ENCODE results near the gene EHD3.
A peak's percentile ranks its signal among the peaks of the same experiment; 100 is the strongest.

The EHD3 gene

GRCh38 chr2:31249009-31249690, 15.2 kb downstream of the EHD3 start:
- no peak for TF ChIP-seq TAF1 (IDR thresholded peaks at IDR 0.05; ENCODE audit: borderline replicate concordance, low read depth, low read length)
- no peak for TF ChIP-seq POLR2A (IDR thresholded peaks at IDR 0.05; ENCODE audit: low read depth, low read length)
- TF ChIP-seq POLR2AphosphoS5 (IDR thresholded peaks at IDR 0.05; ENCODE audit: low read depth, low read length): no peak
- DNase-seq (ENCODE audit: insufficient read length): no peak
- FAIRE-seq: no peak

GRCh38 chr2:31251018-31251417, 17.1 kb downstream of the EHD3 start:
- FAIRE-seq: no peak

GRCh38 chr2:31251851-31252250, 17.9 kb downstream of the EHD3 start:
- no peak for DNase-seq (ENCODE audit: insufficient read length)
- peak; percentile 70 for FAIRE-seq
- TF ChIP-seq TAF1 (IDR thresholded peaks at IDR 0.05; ENCODE audit: borderline replicate concordance, low read depth, low read length) (no peak), POLR2A (IDR thresholded peaks at IDR 0.05; ENCODE audit: low read depth, low read length) (no peak), POLR2AphosphoS5 (IDR thresholded peaks at IDR 0.05; ENCODE audit: low read depth, low read length) (no peak)

More at GRCh38 chr2:31251018-31251417, 17.1 kb downstream of the EHD3 start:
- TF ChIP-seq POLR2A (IDR thresholded peaks at IDR 0.05; ENCODE audit: low read depth, low read length) (no peak), TAF1 (IDR thresholded peaks at IDR 0.05; ENCODE audit: borderline replicate concordance, low read depth, low read length) (no peak), POLR2AphosphoS5 (IDR thresholded peaks at IDR 0.05; ENCODE audit: low read depth, low read length) (no peak)
- DNase-seq (ENCODE audit: insufficient read length): no peak

GRCh38 chr2:31253356-31254131, 19.6 kb downstream of the EHD3 start:
- FAIRE-seq (peak; percentile 21), DNase-seq (ENCODE audit: insufficient read length) (no peak)
- TF ChIP-seq POLR2A (IDR thresholded peaks at IDR 0.05; ENCODE audit: low read depth, low read length) (no peak), POLR2AphosphoS5 (IDR thresholded peaks at IDR 0.05; ENCODE audit: low read depth, low read length) (no peak), TAF1 (IDR thresholded peaks at IDR 0.05; ENCODE audit: borderline replicate concordance, low read depth, low read length) (no peak)

GRCh38 chr2:31254237-31255203, 20.6 kb downstream of the EHD3 start:
- peak; percentile 14 for FAIRE-seq
- DNase-seq (ENCODE audit: insufficient read length): no peak
- TF ChIP-seq TAF1 (IDR thresholded peaks at IDR 0.05; ENCODE audit: borderline replicate concordance, low read depth, low read length) (no peak), POLR2A (IDR thresholded peaks at IDR 0.05; ENCODE audit: low read depth, low read length) (no peak), POLR2AphosphoS5 (IDR thresholded peaks at IDR 0.05; ENCODE audit: low read depth, low read length) (no peak)

- peak; percentile 98 for FAIRE-seq
- TF ChIP-seq POLR2A (IDR thresholded peaks at IDR 0.05; ENCODE audit: low read depth, low read length): no peak
- peak; percentile 61; the same call in 1 of the 2 replicates for TF ChIP-seq POLR2AphosphoS5 (IDR thresholded peaks at IDR 0.05; ENCODE audit: low read depth, low read length)
- TF ChIP-seq TAF1 (IDR thresholded peaks at IDR 0.05; ENCODE audit: borderline replicate concordance, low read depth, low read length): no peak
- DNase-seq (ENCODE audit: insufficient read length): peak; percentile 43
Measured at GRCh38 chr2:31255911-31256571, 22.1 kb downstream of the EHD3 start.

- TF ChIP-seq POLR2A (IDR thresholded peaks at IDR 0.05; ENCODE audit: low read depth, low read length): no peak
- no peak for TF ChIP-seq TAF1 (IDR thresholded peaks at IDR 0.05; ENCODE audit: borderline replicate concordance, low read depth, low read length)
- no peak for TF ChIP-seq POLR2AphosphoS5 (IDR thresholded peaks at IDR 0.05; ENCODE audit: low read depth, low read length)
- no peak for DNase-seq (ENCODE audit: insufficient read length)
- no peak for FAIRE-seq
Measured at GRCh38 chr2:31256611-31257382, 22.8 kb downstream of the EHD3 start.

GRCh38 chr2:31258351-31258750, 24.4 kb downstream of the EHD3 start:
- DNase-seq (ENCODE audit: insufficient read length) (peak; percentile 65), FAIRE-seq (peak; percentile 95)
- no peak for TF ChIP-seq POLR2AphosphoS5 (IDR thresholded peaks at IDR 0.05; ENCODE audit: low read depth, low read length)
- no peak for TF ChIP-seq TAF1 (IDR thresholded peaks at IDR 0.05; ENCODE audit: borderline replicate concordance, low read depth, low read length)
- no peak for TF ChIP-seq POLR2A (IDR thresholded peaks at IDR 0.05; ENCODE audit: low read depth, low read length)

GRCh38 chr2:31259075-31259474, 25.1 kb downstream of the EHD3 start:
- no peak for TF ChIP-seq TAF1 (IDR thresholded peaks at IDR 0.05; ENCODE audit: borderline replicate concordance, low read depth, low read length)
- TF ChIP-seq POLR2A (IDR thresholded peaks at IDR 0.05; ENCODE audit: low read depth, low read length): no peak
- no peak for TF ChIP-seq POLR2AphosphoS5 (IDR thresholded peaks at IDR 0.05; ENCODE audit: low read depth, low read length)
- no peak for FAIRE-seq
- no peak for DNase-seq (ENCODE audit: insufficient read length)

- FAIRE-seq (no peak), DNase-seq (ENCODE audit: insufficient read length) (no peak)
- TF ChIP-seq TAF1 (IDR thresholded peaks at IDR 0.05; ENCODE audit: borderline replicate concordance, low read depth, low read length) (no peak), POLR2A (IDR thresholded peaks at IDR 0.05; ENCODE audit: low read depth, low read length) (no peak)
Measured at GRCh38 chr2:31260870-31261269, 26.9 kb downstream of the EHD3 start.
